ENCODE measurements around the gene UBE3B.
"Not testable (repeated sequence)": the region's sequence is repeated elsewhere in the genome, so short reads cannot be mapped to it uniquely, and the experiment has no call there.

UBE3B gene

DNA sequence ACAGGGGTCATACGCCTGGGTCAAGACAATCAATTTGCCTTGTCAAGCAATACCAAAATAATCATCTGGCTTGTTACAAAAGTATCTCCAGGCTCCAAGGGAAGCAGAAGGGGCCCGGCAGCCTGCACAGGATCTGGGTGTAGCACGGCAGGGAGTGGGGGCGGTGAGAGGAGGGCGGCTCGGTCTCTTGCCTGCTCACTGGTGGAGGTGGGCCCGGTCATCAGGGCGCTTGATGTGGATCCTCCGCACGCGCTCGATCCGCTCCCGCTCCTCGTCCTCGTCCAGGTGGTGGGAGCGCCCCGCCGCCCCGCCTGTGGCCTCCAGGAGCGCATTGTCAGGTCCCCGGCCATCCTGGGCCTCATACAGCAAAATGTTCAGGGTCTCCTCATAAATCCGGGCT lies 26.0 kb upstream of the UBE3B start:
- DNase-seq, result no peak

DNA sequence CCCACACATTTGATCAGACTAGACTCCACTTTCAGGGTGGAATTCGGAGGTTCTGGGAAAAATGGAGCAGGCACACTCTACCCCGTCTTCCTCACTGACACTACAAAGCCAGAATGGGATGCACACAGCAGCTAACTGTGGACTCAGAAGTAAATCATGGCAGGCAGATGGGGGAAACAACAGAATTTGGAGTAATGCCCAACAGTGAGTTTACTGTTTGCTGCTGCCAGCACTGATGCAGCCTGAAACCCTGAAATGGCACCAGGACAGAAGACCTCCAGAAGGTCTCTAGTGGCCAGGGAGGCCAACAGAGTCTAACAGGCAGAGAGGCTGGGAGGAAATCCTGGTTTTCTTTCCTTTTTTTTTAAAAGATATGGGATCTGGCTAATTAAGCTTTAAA lies 24.9 kb upstream of the UBE3B start:
- DNase-seq, result no peak

DNA sequence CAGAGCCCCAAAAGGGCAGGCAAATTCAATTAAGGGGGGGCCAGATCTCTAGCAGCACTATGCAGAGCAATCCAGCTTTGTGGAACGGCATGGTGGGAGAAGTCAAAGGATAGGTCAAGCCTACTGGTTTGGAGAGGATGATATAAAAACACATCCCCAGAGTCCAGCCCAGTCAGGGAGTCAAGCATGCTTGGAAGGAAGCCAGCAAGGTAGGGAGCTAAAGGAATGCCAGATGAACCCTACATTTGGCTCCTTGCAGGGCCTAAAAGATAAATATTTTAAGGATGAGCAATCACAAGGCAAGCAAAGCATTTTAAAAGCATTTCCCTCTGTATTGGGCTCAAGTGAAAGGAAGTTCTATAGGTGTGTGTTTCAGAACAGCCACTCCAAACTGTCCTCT lies 21.7 kb upstream of the UBE3B start:
- no peak for DNase-seq

DNA sequence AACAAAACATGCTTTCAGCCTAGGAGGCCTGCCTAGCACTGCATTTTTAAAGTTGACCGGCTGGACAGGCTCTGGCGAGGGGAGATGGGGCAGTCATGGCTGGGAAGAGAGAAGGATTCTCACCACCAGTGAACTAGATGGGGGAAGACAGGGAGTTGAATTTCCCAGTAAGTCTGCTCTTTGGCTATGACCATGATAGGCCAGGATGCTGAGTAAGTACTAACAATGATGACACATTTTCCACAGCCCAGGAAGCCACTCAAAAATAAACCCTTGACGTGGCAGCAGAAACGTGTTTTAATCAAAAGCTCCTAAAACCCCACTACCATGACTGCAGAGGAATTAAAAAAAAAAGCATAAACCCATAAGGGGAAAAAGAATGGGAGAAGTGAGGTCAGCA lies 19.3 kb upstream of the UBE3B start:
- no peak for DNase-seq

DNA sequence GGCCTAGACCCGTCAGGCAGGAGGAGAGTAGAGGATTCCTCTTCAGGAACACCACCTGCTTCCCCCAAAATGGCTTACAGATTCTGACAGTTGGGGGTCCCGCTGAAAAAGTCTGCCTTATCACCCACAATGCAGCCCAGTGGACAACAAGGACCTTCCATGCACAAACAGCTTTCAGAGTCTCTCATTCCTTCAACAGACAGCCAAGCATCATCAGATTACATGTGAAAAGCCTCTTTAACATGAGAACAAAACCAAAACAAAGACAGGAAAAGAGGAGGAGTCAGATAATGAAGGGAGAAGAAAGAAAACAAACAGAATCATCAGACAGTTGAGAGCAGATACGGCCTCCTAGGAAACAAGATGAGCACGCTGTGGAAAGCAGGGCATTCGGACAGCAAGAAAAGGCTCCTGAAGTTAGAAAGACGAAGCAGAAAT lies 18.6 kb upstream of the UBE3B start:
- no peak for DNase-seq

DNA sequence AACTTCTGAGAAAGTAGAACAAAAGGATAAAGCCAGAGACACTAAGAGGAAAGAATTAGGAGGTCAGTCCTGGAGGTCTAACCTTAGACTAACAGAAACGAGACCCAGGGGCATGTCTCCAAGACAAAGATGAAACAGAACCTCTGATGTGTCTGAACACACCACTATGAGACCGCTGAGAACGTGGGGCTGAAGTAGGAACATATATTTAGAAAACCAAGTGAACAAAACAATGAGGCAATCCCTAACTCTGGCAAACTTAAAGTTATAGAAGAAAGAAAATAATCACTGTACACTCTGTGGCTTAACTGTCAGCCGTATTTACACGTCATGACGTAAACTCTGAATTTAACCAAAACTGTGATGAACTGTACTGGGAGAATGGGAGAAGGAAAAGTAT lies 18.2 kb upstream of the UBE3B start:
- DNase-seq, result no peak

DNA sequence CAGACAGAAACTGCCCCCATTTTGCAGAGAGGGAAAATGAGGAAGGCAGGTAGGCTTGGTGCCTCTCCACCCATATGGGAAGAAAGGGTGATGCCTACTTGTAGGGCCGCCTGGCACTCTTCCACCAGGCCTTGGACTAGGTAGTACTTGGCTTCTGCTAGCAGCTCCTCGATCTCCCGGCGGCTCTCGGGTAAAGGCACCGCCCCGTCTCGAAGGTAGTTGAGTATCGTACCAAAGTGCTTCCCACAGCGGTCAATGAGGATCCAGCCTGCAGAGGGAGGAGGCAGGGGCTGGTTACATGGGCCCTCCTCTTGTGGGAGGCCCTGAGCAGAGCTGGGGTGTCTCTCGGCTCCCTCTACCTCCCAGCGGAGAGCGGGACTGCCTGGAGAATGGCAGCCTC lies 16.9 kb upstream of the UBE3B start:
- DNase-seq, result no peak

DNA sequence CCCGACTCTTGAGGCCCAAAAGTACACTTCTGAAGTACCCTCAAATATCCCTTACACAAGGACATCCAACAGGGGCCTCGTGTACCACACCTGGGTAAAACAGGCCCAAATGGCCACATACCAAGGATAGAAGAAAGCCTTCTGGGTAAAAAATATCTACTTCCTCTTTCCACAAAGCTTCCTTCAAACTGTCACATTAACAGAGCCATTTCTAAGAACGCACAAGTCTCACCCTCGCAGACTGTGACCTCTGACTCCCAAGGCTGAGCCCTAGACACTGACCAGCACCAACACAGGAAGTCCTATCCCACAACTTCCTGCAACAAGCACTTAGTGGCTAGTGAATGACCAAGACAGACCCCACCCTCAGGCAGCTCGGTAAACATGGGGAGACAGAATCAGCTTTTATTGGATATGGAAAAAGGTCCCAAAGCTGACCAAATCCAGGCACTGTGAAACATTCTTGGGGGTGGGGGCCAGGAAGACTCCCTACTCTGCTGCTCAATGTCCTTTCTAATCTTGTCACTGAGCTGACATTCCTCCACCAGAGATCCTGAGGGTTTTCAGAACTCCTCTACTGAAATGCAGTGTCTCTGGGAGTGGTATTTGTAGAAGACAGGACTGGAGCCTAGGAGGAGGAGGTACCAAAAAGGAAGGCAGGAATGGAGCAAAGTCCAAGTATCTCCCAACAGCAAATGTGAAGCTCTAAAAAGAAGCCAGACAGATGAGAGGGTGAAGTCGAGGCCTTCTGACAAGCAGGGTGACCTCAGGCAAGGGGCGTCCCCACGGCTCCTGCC lies 16.2 kb upstream of the UBE3B start:
- DNase-seq, result peak; percentile 51

DNA sequence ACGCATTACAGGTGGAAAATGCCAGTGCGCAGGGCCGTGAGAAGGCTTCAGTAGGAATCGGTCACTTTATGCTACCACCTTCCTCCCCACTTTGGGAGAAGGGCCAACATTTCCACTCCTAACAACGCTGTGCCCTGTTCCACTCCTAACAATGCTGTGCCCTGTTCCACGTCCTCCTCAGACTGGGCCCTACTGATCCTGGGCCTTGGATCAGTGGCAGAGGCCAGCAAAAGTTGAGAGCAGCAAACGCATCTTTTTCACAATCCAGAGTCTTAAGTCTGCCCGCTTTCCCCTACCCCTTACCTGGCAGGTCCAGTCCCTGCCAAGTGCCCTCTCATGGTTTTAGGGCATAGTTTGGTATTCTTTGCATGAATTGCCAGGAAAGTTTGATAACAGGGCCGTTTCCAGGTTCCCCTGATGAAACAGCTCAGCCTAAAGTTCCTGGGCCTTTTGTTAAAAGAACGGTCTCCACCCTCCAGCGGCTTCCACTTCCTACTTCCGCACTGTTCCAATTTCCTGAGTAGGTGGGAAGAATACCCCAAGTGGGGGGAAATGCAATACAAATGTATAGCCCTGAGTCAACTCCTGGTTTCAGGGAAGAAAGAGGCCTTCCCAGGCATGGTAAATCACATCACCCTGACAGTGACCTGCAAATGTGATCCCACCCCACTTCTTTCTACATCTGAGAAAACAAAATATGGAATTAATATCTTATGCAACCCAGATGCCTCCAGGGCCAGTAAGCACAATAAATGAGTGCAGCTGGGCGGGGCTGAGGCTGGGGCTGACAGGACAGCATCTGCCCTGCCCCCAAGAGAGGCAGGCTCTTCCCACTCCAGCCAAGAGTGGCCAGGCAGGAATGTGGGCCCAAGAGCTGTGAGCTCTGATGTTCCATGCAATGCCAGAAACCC lies 15.3 kb upstream of the UBE3B start:
- DNase-seq, result peak; percentile 83

DNA sequence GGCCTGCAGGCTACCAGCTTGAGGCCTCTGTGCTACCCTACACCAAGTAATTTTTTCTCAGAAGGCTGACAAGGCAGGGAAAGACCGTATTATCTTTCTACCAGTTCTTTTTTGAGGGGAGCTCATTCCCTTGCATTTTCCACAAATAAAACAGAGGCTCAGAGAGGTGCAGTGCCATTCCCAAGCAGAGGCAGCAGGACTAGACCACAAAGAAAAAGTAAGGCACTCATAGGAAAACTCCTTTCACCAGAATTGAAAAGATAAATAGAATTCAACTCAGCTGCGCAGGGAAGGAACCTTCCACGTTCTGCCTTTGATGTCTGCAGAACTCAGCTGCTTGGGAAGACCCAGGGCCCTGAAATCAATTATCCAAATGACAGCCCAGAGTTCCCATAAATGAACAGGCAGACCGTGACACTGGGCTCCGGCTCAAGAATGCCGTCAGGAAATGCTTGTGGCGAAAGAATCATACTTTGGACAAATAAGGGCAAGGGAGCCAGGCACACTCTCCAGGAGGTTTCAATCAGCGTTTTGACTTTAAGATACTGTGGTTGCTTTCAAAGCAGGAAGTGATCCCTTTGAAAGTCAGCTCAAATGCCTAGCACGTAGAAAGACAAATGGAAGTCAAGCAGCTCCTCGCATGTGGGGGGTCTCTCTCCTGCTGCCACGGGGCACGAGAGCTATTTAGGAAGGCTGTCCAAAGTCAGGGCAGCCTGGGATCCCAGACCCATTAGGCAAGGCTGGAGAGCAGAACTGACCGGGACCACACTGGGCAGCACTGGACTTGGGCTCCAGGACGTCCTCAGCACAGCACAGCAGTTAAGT lies 14.4 kb upstream of the UBE3B start:
- DNase-seq, result peak; percentile 89

DNA sequence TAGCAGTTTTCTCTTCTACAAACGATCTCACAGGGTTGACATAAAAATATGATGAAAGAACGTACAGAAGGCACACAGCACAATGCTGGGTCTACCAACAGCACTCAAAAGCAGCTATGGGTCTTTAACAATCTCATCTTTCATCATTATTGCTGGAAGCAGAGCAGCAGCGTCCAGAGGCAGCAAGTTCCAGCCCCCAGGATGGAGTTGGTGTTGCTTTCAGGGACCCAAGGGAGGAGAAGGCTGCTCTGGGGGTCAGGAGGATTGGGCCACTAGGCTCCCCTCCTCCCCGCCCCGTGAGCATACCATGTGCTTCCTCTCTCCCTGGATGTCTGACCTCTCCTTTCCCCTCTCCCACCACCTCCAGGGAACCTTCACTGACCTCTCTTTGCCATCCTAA lies 13.7 kb upstream of the UBE3B start:
- no peak for DNase-seq

DNA sequence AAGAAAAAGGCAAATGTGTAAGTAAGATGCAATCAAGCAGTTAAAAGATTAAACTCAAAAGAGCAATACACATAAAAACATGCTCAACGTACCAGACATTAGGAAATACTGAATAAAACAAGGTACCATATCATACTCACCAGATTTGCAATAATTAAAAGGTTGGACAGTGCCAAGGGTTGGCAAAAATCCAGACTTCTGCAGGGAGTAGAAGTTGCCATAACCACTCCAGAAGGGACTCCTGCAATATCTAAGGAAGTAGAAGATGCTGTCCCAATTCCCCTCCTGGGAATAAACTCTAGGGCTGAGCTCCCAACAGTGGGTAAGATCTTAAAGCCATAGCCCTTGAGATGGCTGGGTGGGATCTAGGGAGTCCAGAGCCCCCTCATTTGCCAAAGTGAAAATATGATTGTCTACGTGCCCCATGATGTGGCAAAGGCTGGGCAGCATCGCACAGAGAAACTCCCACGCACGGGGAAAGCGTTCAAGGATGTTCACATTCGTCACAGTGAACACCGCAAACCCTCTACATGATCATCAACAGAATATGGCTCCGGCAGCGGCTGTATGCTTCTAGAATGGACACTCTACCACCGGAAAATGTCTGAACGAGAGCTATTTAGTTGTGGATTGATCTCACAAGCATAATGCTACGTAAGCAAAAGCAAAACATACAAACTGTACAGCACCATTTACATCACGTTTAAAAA lies 12.6 kb upstream of the UBE3B start:
- DNase-seq, result no peak

DNA sequence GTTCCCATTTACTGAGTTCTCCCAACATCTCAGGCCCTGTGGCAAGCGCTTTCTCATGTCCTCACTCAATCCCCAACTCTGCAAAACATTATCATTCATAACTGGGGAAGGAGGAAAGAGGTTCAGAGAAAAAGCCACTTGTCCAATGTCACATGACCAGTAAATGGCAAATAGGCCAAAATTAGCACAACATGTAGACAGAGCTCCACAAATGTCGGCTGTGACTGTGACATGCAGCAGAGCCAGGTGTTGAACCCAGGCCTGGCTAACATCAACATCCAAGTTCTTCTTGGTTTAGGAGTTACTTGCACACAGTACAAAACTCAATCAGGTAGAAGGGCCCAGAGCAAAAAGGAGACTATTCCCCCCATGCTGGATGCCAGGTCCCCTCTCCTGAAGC lies 11.1 kb upstream of the UBE3B start:
- no peak for DNase-seq

DNA sequence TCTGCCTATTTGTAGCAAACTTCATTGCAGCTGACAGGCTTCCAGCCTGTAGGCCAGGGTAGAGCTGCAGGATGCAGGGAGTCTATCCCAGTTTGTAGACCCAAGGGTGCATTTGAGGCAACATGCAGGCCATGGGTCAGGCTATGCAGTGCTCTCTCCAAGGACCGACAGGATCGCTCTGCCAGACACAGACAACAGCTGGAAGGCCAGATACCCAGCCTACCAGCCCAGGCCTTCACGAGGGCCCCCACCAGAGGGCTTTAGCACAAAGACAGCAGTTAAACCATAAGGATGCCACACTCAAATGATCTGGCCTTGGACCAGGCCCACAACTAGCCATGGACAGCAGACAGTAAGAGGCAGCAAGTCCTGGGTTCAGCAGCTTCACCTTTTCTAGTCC lies 10.6 kb upstream of the UBE3B start:
- no peak for DNase-seq

DNA sequence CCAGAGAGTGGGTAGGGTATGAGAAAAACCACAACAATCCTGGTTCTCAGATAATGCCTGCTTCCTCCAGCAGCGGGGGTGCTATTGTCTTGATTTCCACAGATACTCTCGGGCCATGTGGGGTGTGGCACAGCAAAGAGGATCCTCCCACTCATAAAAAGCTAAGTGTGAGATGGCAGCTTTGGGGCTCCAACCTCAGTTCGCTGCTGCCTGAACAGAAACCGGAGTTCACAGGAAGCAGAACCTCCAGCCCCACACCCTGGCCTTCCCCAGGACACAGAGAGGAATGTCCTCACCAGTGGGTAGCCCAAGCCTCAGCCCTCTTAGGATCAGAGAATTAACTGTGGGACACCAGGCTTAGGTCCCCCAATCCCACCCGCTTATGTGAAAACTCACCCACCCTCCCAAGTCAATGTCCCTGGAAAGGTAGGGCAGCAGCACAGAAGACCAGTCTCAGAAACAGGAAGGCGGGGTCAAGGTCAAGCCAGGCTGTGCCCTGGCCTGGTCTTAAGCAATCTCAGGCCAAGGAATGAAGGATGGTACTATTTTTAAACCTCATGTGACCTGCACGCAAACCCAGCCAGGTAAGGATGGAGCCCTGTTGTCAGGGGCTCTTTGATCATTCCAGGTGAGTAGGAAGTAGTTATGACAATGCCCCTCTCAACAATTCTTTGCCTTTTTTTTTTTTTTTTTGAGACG lies 9.3 kb upstream of the UBE3B start:
- DNase-seq, result no peak

DNA sequence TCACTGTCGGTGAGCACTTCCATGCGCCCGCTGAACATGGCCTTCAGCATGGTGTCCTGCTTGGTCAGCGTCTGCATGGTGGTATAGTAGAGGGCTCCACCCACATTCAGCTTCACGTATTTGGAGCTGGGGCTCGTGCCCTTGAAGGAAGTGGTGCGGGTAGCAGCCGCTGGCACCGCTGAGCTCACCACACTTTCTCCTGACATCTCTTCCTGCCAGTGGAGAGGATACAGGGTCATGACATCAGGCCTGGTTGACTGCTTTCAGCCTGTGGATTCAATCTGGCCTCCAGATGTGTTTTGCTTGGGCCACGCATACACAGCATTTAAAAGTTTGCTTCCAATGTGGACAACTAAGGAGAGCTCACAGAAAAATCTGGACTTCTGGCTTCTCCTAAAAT lies 7.9 kb upstream of the UBE3B start:
- DNase-seq, result no peak

DNA sequence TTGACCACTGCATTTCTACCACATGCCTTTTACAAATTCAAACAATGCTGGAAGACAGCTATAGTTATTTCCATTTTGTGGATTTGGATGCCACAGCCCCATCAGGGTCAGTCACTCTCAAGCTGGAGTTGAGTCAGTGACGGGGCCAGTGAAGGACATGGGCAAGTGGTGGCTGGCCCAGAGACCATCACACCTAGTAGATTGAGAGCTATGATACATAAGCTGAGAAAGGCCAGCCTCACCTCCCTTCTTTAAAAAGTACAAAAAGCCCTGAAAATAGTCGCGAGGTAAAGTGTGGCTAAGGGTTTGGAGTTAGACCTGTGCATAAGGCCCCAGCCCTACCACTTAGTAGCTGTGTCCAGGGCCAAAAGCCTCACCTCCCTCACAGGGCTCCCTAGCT lies 4.4 kb upstream of the UBE3B start:
- DNase-seq, result no peak

DNA sequence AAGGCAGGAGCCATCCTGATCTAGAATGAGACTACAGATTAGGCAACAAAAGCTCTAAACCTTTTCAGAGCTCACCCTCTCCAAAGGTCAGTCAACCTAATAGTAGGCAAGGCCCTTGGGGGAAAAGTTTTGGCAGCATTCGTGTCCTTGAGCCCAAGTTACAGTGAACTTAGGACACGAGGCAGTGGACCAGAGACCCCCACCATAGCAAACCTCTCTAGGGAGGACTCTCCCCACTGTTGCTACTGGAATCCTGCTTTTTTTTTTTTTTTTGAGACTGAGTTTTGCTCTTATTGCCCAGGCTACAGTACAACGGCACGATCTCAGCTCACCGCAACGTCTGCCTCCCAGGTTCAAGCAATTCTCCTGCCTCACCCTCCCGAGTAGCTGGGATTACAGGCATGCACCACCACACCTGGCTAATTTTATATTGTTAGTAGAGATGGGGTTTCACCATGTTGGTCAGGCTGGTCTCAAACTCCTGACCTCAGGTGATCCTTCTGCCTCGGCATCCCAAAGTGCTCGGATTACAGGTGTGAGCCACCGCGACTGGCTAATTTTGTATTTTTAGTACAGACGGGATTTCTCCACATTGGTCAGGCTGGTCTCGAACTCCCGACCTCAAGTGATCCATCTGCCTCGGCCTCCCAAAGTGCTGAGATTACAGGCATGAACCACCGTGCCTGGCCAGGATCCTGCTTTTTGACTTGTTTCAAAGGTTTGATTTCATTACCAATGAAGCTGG lies 3.7 kb upstream of the UBE3B start:
- DNase-seq, result not testable (repeated sequence)

DNA sequence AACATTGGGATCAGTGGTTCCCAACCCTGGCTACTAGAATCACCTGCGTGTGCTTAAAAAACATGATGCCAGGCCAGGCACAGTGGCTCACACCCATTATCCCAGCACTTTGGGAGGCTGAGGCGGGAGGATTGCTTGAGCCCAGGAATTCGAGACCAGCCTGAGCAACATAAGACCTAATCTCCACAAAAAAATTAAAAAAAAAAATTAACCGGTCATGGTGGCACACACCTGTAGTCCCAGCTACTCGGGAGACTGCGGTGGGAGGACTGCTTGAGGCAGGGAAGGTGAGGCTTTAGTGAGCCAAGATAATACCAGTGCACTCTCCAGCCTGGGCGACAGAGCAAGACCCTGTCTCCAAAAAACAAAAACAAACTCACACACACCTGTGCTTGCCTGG lies 2.3 kb upstream of the UBE3B start:
- DNase-seq, result no peak

DNA sequence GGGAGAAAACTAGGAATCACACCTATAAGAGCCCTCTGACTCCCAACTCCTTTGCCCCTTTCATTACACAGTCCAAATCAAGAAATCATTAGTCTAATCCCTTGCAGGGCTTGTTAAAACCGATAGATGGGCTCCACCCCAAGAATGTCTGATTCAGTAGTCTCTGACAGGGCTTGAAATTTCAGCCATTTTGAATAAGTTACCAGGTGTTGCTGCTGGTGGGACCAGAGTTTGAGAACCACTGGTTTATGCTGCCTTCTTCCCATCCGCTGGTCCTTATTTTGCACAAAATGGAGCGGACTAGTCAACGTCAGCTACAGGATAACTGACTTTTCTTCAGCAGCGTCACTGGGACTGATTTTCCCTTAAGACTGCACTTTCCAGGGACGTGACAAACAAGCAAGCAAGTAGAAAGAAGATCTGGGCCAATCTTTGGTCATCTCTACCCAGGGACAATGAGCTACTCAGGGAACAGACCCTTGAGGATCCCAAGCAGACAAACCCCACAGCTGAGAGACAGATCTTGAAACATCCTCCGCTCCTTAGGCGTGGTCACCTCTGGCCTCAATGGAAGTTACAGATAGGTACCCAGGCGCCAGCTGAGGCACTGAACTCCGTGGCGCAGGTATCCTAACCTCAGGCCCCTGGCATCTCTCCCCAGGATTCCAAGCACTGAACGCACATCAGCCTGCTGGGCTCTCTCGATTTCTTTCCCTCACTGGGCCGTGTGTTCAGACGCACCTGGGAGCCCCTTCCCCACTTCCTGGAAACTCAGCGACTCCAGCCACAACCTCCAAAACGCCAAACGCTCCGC lies 1.2 kb upstream of the UBE3B start:
- DNase-seq, result no peak
